ENCODE measurements around the gene MSGN1.

Gene MSGN1, protein sequence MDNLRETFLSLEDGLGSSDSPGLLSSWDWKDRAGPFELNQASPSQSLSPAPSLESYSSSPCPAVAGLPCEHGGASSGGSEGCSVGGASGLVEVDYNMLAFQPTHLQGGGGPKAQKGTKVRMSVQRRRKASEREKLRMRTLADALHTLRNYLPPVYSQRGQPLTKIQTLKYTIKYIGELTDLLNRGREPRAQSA

DNA sequence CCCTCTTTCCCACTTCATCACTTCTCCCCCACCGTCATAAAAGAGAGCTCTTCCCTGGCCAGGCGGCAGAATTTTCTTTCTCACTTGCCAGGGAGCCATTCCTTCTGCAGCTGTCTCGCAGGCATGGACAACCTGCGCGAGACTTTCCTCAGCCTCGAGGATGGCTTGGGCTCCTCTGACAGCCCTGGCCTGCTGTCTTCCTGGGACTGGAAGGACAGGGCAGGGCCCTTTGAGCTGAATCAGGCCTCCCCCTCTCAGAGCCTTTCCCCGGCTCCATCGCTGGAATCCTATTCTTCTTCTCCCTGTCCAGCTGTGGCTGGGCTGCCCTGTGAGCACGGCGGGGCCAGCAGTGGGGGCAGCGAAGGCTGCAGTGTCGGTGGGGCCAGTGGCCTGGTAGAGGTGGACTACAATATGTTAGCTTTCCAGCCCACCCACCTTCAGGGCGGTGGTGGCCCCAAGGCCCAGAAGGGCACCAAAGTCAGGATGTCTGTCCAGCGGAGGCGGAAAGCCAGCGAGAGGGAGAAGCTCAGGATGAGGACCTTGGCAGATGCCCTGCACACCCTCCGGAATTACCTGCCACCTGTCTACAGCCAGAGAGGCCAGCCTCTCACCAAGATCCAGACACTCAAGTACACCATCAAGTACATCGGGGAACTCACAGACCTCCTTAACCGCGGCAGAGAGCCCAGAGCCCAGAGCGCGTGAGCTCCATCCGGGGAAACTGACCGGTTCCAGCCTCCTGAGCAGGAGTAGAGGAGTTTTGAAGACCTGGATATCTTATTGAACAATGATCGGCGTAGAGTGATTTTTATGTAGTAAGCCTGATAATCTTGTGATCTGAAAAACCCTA is at the start of gene MSGN1:
Gene MSGN1, plus strand, starts transcription at position 65 of the 850 bp plus-strand sequence. Its CDS starts 59 bp downstream, at position 124.
- no peak for DNase-seq

DNA sequence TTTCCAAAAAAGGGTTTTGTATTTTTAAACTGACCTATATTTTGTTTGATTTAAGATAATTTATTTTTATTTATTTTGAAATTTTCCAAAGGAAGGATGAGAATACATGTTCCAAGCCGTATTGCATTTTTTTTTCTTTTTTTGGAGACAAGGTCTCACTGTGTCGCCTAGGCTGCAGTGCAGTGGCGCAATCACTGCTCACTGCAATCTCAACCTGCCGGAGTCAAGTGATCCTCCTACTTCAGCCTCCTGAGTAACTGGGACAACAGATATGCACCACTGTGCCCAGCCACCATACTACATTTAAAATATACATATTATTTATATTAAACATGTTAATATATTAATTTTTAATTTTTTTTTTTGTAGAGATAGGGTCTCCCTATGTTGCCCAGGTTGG is 47.4 kb upstream of the MSGN1 start:
- no peak for DNase-seq

DNA sequence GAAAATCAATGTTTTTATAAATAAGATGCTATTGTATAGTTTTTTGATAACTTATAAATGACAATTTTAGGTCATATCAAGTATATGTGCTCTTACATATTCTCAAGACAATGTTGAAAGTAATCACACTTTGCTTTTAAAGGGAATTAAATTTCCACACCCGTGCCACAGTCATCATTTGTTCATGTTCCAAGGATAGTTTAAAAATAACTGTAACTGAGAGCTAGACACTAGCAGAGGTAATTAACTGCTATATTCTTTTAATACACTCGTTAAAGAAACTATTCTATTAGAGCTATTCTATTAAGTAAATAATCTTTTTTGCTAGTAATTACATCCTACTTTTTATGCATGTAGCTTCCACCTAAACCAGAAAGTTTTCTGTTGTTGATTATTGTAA is 44.3 kb upstream of the MSGN1 start:
- DNase-seq, result no peak

DNA sequence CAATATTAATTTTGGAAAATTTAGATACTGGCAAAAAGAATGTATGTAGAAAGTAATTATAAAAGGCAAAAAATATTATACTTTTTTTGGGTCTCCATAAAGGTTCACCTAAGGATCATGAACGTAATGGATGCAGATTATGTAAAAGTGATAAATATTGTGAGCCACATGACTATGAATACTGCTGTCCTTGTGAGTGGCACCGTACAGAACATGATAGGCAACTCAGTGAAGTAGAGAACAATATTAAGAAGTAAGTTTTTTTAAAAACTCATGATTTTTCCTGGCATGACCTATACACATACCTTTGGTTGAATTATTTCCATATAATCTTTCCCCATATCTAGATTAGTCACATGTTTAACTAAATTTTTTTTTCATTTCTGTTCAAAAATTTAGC is 43.7 kb upstream of the MSGN1 start:
- no peak for DNase-seq

DNA sequence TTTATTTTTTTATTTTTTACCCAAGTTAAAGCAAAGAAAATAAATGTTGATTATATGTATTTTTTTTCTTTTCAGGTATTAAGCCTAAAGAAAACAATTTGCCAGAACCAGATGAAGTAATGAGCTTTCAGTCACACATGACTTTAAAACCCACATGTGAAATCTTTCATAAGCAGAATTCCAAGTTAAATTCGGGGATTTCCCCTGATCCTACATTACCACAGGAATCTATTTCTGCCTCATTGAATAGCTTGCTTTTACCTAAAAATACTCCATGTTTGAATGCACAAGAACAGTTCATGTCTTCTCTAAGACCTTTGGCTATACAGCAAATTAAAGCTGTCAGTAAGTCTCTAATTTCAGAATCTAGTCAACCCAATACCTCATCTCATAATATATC is 35.7 kb upstream of the MSGN1 start:
- DNase-seq, result no peak

DNA sequence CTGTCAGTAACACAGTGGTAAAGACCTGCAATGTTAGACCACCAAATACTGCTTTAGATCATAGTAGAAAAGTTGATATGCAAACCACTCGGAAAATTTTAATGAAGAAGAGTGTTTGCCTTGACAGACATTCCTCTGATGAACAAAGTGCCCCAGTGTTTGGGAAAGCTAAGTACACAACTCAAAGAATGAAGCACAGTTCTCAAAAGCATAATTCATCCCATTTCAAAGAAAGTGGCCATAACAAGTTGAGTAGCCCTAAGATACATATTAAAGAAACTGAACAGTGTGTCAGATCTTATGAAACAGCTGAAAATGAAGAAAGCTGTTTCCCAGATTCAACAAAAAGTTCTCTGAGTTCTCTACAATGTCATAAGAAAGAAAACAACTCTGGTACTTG is 34.8 kb upstream of the MSGN1 start:
- DNase-seq, result no peak

DNA sequence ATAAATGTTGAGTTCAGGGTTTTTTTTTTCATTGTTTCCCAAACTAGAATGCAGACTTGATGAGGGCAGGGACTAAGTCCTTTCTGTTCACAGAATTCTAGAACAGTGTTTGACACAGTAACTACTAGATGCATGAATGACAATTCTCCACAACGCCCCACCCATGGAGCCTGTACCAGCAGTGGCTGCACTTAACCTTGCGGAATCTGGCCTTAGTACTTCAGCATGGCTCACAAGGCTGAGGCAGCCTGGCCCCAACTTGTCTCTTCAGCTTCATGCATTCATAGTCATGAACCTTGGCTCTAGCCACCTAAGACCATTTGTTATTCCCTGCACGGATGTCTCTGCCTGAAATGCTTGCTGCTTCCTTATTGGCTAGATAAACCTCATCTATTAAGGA is 29.5 kb upstream of the MSGN1 start:
- DNase-seq, result no peak

DNA sequence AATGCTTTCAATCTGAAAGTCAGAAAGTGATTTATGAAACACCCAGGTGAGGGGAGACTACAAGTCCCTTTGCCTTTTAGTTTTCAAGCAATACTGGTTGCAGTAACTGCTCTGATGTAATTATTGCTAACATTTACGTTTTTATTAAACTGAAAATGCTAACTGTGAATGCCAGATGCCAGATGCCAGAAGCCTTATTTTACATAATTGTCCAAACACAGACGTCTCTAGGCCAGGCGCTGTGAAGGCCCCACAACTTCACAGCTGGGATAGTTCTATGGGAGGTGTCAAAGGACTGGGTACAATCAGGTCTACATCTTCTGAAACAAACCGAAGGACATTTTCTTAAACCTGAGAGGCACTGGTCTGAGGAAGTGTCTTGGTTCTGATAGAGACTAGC is 27.5 kb upstream of the MSGN1 start:
- no peak for DNase-seq

DNA sequence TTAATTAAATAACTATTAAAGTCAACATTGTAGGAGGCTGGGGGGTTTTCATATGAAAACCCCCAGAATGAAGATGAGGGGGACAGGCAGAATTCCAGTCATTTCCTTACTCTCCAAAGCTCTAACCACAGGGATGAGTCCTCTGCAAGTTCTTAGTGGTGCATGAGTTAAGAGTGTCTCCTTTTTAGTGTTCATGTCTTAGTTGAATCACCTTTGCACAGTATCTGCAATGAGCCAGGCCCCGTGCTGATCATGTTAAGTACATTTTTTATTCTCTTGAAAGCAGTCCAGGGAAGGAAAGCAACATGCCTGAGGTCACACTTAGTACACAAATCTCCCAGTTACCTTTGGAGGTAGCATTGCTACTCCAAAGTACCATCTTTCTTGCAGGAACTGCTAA is 25.7 kb upstream of the MSGN1 start:
- no peak for DNase-seq

DNA sequence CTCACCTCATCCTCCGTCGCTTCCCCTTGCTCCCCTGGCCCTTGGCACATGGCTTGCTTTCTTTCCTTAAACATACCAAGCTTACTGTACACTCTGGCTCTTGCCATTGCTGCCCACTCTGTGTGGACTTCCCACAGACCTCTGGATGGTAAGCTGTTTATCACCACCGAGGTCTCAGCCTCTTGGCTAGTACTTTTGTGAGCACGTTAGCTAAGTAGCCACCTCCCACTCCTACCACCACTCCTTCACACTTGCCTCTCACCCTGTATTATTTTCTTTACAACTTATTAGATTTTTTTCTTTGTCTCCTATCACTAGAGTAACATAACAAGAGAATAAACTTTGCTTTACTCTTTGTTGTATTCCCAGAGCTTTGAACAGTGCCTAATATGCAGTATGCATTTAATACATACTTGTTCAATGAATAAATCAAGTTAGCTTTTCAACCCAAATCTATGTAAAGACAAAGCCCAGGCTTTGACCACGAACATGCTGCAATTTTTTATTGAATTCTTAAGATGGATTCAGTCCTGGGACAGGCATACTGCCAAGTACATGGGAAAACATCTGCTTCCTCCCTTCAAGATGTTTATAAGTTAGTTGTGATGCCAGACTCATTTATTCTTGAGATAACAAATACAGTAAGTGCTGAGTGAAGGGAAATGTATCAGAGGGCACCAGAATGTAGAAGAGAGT is 25.0 kb upstream of the MSGN1 start:
- no peak for DNase-seq

DNA sequence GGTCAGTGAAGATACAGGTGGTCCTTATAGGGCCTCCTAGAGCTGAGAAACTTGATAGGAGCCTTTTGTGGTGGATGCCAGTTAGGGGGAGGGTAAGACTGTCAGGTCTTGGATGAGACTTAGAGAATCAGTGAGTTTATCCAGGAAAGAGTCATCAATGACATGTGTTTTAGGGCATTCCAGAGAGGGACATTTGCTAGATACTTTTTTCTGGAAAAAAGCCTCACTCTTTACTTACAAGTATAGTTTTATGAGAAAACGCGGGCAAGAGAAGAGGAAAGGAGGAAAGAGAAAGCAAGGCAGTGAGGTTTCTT is 24.5 kb upstream of the MSGN1 start:
- DNase-seq, result no peak

DNA sequence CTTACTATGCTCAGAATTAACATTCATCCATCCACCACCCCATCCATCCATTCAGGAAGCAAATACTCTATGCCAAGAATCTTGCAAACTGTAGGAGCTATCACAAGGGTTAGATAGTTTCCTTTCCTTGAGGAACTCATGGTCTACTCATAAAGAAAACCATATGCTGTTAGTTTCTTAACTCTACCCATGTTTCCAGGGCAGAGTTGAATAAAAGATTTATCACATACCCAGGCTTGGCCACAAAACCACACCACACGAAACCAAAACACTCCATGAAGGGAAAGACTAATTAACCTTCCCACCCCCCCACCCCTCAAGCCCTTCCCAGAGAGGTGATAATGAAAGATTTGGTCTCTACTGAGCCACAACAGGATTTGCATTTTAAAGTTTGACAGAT is 23.7 kb upstream of the MSGN1 start:
- no peak for DNase-seq

DNA sequence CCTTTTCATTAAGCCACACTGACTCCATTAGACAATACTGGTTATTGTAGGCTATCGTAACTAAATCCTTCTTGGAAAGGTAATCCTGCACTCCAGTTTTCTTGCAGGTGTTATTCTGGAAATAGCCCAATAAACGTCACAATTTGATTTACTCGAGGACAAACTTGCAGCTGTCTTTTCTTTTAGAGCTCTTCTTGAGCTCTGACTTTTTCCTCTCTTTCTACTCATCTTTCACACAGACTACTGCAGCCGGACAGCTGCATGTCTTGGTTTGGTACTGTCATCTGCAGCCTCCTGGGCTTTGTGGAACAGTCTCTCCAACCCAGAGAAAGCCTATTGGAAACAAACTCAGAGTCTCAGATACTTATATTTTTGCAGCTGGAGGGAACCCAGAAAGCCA is 23.0 kb upstream of the MSGN1 start:
- no peak for DNase-seq

DNA sequence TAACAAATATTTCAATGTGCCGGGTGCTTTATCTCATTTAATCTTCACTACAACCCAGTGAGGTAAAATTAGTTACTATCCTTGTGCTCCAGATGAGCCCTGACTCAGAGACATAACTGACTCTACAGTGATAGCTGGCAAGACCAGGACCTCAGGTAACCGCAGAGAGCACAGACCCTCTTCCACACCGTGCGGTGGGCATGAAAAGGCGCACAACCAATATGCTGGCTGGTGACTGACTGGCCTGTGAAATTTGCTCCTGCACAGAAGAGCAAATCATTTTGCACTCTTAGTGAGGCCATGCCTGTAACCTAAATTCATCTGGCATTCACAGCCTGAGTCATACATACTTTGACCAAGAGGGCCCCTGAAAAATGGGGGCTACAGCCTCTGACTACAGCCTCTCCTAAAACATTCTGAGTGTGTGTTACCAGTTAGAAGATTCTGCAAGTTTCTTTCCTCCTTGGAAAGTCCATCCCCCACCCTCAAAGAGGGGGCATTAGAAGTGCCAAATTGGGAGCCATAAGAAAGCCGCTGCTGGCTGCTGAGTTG is 22.4 kb upstream of the MSGN1 start:
- DNase-seq, result no peak

DNA sequence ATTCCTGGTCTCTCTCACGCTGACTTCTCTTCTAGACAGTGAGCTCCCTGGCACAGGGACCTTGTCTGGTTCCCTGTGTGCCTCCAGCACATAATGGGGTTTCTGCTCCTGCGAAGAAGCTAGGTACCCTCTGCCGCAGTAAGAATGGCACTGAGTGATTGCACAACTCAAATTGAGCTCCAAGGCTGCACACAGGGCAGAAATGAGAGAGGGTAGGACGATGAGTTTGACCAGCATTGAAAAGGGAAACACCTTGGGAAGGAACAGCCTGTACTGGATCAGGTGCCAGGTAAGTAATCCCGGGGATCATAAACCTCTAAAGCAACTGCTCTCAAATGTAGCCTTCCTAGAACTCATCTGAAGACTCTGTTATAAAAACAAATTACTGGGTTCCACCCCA is 21.0 kb upstream of the MSGN1 start:
- no peak for DNase-seq

DNA sequence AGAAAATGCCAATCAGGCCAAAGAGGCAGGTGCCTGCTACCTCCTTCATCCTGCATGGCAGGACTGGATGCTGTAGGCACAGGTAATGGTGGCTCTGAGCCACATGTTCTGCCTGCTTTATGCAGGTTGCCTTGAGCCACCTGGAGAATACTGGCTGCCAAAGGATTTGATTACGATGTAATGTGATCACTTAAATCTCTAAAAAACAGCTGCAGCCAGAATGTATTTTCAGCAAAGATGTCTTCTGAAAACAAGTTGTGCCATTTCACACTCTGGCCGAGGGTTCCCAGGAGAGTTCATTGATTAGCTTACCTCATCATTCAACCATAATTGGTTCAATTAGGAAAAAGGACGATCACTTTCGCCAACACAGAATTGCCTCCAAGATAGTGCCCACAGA is 17.9 kb upstream of the MSGN1 start:
- no peak for DNase-seq

DNA sequence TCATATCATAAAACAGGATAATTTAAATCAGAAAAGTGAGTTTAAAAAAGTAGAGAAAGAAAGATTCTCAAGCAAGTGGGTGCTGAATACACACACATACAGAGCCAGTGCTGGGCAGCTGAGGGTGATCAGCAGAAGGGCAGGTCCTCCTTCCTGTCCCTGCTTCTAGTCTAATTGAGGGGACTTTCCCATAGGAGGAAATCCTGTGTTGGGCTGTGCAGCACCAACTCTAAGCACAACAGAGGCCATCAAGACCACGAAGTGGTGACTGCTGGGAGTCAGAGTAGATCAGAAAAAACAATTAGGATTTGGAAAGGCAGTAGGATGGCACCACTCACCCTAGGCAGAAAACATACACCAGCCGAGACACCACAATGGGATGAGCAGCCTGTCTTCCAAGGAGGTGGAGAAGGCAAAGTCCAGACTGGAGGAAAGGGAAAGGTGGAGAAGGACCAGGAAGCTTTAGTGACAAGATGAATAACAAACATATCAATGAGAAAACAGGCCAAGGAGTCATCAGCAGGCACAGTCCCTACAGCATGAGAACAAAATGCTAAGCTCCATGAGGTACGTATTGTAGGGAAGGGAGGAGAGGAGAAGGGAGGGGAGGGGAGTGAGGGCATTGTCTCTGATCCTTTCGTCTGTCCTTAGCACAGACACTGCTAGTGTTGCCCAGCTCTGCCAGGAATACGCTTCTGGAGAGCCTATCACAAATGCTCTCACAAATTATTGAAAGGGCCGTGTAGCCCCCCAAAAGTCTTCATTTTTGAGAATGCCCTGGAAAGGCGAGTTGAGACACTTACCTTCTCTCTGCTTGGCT is 16.7 kb upstream of the MSGN1 start:
- DNase-seq, result no peak

DNA sequence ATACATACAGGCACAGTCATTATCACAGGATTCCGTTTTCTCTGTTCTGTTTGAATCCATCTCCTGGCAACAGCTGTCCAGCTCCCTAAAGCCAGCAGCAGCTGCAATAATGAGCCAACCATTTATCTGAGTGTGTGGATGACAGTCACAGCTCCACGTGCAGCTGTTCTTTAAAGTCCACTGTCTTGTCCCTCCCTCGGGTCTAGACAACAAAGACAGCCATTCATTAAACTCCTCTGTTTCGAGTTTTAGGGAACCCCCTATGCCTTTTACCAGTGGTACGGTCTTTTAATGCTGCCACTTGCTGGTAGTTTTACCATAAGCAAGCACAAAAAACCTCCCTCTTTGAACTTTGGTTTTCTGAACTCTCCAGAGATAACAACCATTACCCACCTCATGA is 16.0 kb upstream of the MSGN1 start:
- no peak for DNase-seq

DNA sequence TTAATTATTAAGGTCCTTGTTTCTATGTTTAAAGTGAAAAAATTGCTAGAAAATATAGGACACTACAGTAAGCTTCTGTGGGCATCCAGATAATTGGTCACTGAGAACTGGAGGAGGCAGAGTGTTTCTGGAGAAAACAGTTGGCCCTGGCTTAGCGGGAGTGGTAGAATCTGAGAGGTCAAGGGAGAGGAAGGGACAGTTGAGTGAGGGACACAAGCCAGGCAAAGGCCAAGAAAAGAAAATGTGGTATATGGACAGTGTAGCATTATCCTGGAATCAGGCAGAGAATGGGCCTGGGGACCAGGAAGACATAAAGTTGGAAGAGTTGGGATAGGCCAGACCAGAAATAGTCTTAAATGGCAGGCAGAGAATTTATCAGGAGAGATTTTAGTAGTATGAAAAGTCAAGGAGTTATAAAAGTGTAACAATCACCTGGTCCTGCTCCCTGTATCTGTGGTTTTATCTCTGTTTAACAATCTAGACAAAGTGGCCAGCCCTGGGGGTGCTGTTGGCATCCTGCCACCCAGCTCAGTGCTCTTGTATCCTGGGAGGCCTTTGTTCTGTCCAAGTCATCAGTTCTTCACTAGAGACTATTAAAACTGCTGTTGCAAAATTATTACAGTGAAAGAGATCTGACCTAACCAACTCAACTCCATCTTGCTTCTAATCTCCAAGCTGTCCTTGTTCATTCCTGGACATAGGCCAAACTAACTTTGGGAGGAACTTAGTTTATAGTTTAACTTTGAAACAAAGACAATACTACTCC is 15.4 kb upstream of the MSGN1 start:
- no peak for DNase-seq

DNA sequence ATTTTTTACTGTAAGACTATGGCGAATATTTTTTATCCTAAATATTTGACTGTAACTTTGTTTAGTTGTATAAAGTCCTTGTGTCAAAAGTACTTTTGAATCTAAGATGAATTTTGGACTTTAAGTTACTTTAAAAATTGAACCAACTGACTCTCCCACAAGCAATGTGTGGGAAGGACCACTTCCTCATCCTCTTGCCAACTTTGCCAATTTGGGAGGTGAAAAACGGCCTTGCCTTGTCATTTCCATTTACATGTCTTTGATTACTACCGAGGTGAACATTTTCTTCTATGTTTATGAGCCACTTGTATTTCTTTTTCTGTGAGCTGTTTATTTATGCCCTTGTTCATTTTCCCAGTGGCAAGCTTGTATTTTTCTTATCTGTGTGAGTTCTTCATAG is 12.8 kb upstream of the MSGN1 start:
- no peak for DNase-seq

DNA sequence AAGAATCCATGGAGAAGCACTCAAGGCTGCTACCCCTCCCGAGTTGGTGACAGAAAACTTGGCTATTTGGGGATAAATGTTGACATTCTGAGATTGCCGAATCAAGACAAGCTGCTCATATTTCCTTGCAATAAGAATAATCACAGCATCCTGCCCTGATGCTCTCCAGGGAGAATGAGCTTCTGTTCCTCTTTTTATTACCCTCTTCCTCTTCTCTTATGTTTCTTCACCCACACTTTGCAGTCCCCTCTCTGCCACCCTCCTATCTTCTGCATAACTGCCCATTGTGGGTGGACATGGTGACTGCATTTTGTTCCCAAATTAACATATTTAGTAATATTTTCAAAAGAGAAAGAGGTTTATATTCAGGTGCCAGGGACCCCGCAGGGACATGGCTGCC is 11.9 kb upstream of the MSGN1 start:
- no peak for DNase-seq

DNA sequence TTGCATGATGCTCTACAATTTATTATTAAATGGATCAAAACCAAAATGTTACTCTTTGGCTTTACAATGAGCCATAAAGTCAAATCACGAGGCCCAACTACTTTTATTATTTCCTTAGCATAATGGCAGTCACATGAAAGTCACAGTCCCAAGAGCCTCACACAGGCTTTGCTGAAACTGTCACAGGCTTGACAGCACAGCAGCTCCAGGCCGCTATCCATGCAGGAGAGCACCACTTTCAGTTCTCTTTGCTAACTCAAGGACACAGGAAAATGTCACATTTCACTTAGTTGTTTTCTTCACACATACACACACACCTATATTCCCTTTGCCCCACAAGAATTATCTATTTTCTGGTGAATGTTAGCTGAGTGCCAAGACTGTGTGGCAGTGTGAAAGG is 11.1 kb upstream of the MSGN1 start:
- DNase-seq, result no peak

All from stimulated activated naive CD4-positive, alpha-beta T cell treated with Interleukin-2 at 50 U/mL for 16 hours (primary cell).